GM18951 (cell line): ENCODE measurements around the gene ANGPTL5.
"Not testable (repeated sequence)": the region's sequence is repeated elsewhere in the genome, so short reads cannot be mapped to it uniquely, and the experiment has no call there.

Experiments used
- POLR2A ChIP-seq: IDR thresholded peaks from 4 replicates; pipeline ENCODE4 v1.6.1; 2011; ENCODE audit warnings: mild to moderate bottlenecking; ENCODE audit not compliant: insufficient read length, insufficient read depth; ENCODE audit errors: extremely low read depth
- in situ Hi-C: fragments of 300-500 bp; cut with MboI; formaldehyde crosslinking; loops from one replicate; pipeline ENCODE4 v1.12.0; 2022; ENCODE audit warnings: low sequenced_read_pairs, mixed read lengths, inconsistent platforms; ENCODE audit not compliant: unreplicated experiment

Gene ANGPTL5

GRCh38 chr11:101866619-101867491 lies 49.5 kb downstream of the ANGPTL5 start:
- in situ Hi-C loops = no loop called here
- no peak for TF ChIP-seq POLR2A

GRCh38 chr11:101864098-101864497 lies 52.2 kb downstream of the ANGPTL5 start:
- in situ Hi-C loops = no loop called here
- TF ChIP-seq POLR2A = no peak

GRCh38 chr11:101863361-101863760 lies 53.0 kb downstream of the ANGPTL5 start:
- TF ChIP-seq POLR2A = no peak
- in situ Hi-C loops = no loop called here

GRCh38 chr11:101862391-101863233 lies 53.7 kb downstream of the ANGPTL5 start:
- in situ Hi-C loops = no loop called here
- TF ChIP-seq POLR2A = no peak

- in situ Hi-C loops = no loop called here
- TF ChIP-seq POLR2A = no peak
These were observed 55.5 kb downstream of the ANGPTL5 start for GRCh38 chr11:101860696-101861427.

GRCh38 chr11:101852260-101852659 lies 64.1 kb downstream of the ANGPTL5 start:
- in situ Hi-C loops = not testable (repeated sequence)

- in situ Hi-C loops = loop anchor here (25.0 kb wide), 1 partner anchor 386 kb away; no protein-coding TSS in a partner anchor
- TF ChIP-seq POLR2A = no peak
These were observed 68.1 kb downstream of the ANGPTL5 start for GRCh38 chr11:101848262-101848661.

GRCh38 chr11:101844608-101845007 lies 71.7 kb downstream of the ANGPTL5 start:
- TF ChIP-seq POLR2A = no peak
- in situ Hi-C loops = loop anchor here (25.0 kb wide), 1 partner anchor 382 kb away; no protein-coding TSS in a partner anchor

- TF ChIP-seq POLR2A = no peak
- in situ Hi-C loops = loop anchor here (25.0 kb wide), 1 partner anchor 378 kb away; no protein-coding TSS in a partner anchor
These were observed 75.6 kb downstream of the ANGPTL5 start for GRCh38 chr11:101840704-101841103.
